Amniotic epithelial cell (primary cell): ENCODE data around the gene INCA1.

Source experiments
- DNase-seq: peaks from one replicate; pipeline ENCODE4 v3.0.0-alpha.2; 2010; ENCODE audit warnings: low read depth

INCA1 gene

GRCh38 chr17:5003214-5003867, 6.0 kb upstream of the INCA1 start:
- DNase-seq, result no peak

GRCh38 chr17:5002121-5002788, 4.9 kb upstream of the INCA1 start:
- DNase-seq, result no peak

- DNase-seq, result no peak
Observed at GRCh38 chr17:5000237-5000639, 2.9 kb upstream of the INCA1 start.

DNA sequence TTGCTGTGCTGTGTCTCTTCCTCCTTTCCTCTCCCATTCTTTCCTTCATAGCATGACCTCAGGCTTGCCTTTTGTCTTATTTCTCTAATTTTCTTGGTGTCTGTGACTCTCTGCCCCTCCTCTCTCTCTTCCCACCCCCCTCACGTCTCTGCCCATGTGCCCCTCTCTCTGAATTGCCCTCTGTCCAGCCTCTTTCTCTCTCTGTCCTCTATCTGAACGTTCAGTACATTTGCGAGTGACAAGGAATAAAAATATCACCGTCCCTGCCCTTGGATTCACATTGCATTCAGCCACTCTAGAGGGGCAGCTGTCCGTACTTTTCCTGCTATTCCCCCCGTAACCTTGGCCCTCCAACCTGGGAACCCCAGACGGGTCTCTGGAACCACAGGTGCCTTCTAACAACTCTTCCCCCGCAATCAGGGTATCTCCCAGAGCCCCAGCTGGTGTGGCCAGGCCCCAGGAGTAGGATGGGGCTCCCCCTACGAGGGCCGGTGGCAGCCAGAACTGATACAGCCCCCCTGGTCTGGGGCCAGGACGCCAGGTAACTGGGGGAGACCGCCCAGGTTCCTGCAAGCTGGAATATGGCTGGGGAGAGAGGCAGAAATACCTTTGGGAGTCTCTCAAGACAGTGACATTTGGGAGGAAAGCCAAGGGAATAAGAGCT, 2.2 kb upstream of the INCA1 start:
- no peak for DNase-seq

GRCh38 chr17:4998732-4999429, 1.6 kb upstream of the INCA1 start:
- DNase-seq, result no peak

GRCh38 chr17:4998027-4998731, 857 bp upstream of the INCA1 start:
- no peak for DNase-seq

GRCh38 chr17:4994081-4994595, 3.2 kb downstream of the INCA1 start:
- DNase-seq, result no peak

DNA sequence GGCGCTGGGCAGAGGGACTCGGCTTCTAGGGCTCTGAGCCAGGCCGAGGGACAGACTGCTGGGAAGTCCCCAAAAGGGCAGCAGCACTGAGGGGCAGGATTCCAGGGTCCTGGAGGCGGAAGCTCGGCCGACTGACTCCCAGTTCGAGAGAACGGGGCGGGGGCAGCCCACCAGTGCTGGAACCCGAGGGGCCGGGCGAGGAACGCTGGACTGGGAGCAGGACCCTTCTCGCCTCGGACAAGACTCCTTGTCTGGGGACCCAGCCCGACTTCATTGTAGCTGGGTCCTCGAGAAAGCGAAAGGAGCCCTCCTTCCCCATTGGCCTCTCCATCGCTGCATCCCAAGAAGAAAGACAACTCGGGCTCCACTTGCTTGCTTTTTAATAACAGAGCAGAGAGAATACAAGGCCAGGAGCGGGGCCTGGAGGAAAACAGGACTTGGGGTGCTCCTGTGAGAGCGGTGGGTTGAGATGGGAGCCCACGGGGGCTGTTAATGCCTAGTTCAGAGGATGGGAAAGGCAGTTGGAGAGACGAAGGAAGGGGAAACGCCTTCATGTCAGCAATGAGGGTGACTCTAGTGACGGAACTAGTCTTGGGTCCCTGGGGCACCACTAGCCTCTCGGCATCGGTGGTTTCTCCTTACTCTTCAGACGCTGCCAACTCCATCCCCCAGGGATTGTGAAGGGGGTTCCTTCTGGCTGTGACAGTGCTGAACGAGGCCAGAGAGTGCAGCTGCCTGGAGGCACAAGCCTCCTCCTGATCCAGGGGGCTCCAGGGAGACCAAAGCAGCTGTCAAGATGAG, 9.4 kb downstream of the INCA1 start:
- no peak for DNase-seq

- DNase-seq, result peak; percentile 39
Observed at GRCh38 chr17:4986951-4987766, 10.2 kb downstream of the INCA1 start, which contains the start of gene CAMTA2. CAMTA2 (minus strand) TSS chr17:4987675; CDS start chr17:4986222, 1,453 bp downstream.

DNA sequence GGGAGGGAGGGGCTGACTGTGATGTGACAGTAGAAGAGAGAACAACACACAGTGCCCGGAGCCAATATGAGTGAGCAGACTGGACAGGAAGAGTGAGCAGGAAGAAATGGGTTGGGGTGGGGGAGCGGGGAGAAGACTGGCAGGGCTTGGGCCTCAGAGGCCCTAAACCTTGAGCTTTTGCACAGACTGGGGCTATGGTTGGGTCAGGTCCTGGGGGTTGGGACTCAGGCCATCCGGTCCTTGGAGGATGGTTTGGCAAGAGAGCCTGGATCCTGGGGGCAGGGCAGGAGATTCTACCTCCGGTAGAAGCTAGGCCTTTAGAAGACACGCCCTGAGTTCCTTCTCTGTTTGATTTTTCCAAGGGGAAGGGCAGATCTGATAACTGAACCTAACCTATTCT, 10.9 kb downstream of the INCA1 start:
- DNase-seq, result no peak

- DNase-seq, result no peak
Observed at GRCh38 chr17:4982305-4982704, 15.0 kb downstream of the INCA1 start.

- DNase-seq, result peak; percentile 56
Observed at GRCh38 chr17:4980644-4981216, 16.6 kb downstream of the INCA1 start.

DNA sequence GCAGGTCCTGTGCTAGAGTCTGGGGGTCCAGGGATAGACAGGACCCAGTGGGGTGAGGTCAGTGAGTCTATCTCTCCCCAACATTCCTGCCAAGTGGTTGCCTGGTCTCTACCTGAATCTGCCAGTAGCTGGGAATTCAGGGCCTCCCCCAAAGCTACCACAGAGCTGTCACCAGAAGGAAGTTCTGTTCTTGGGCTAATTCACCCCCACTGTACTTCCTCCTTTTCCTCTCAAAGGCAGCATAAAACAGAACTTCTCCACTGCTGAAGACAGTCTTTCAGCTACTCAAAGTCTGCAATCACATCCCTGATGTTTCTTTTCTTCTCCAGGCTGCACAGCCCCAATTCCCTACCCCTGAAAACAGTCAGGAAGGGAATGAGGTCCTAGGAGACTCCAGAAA, 18.6 kb downstream of the INCA1 start:
- DNase-seq, result no peak

DNA sequence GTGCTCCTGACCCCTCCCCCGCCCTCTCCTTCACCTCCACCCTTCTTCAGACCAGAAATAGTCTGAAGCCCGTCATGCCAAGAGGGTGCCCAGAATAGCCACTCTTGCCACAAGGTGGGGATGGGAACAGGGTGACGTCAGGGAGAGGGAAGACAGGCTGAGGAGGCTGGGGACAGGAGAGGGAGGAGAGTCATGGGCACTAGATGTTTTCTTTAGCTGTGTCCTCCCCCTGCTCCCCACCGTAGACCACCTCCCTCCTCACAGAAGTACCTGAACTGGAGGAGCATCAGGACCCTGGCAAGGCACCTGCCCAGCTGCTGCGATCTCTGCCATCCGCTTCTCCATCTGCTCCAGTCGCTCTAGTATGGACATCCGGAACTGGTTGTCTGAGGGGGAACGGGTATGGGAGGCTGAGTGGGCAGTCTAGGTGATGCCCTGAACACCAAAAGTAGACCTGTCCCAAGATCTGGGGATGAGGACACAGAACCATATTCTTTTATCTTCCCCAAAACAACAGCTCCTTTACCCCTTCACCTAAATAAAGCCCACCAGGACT, 23.1 kb downstream of the INCA1 start:
- DNase-seq, result no peak

DNA sequence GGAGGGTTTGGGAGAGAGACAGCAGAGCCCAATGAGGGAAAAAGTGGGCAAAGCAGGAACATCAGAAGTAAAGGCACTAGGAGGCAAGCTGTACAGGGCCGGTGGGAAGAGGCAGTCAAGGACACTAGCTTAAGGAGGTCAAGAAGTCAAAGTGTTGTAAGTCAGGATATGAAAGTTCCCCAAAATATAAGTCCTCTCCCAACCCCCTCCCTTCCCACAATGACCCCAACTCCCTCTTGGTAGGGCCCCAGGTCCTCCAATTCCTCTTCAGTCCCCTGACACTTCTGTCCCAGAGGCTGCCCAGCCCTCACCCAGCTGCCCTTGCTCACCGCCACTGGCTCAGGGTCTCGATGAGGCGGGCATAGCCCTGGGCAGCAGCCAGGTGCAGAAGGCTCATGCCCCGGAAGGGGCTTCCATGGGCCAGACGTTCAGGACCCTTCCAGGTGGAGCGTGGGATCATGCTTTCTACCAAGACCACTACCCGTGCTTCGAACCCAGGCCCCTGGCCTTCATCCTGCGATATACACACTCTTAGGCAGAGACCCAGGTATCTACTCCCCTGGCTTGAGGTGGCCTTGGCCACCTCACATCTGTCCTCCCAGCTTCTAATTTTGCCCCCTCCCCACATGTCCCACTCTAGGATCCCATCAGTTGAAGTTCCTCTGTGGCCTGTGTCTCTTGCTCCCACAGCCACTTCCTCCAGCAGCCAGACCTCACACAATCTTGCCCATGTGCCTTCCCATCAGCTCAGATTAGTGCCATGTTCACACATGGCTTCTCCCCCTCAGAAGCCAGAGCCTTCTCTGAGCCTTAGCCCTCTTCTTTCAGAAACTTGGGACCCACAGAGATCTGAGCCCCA, 23.8 kb downstream of the INCA1 start:
- DNase-seq, result no peak

GRCh38 chr17:4972752-4973151, 24.6 kb downstream of the INCA1 start:
- no peak for DNase-seq

GRCh38 chr17:4972322-4972721, 25.0 kb downstream of the INCA1 start:
- no peak for DNase-seq

- no peak for DNase-seq
Observed at GRCh38 chr17:4971826-4972225, 25.5 kb downstream of the INCA1 start.
